Mesenchymal stem cell (in vitro differentiated cells and primary cell): ENCODE results near the gene POU3F3.

Source experiments
- DNase-seq: peaks from one replicate; pipeline ENCODE4 v3.0.0-alpha.2; 2013
- H2AFZ ChIP-seq: one replicate; pipeline ENCODE4 v1.6.1; 2013; ENCODE audit warnings: low read depth, mild to moderate bottlenecking, control low read depth, inconsistent platforms, low read length, moderate library complexity
- H2AK5ac ChIP-seq: 2 replicates; pipeline ENCODE4 v1.6.1; 2013; ENCODE audit warnings: low read length, moderate library complexity, mild to moderate bottlenecking, inconsistent platforms; ENCODE audit not compliant: severe bottlenecking
- H2BK120ac ChIP-seq: one replicate; pipeline ENCODE4 v1.6.1; 2013; ENCODE audit warnings: low read depth, mild to moderate bottlenecking, inconsistent platforms, low read length, moderate library complexity
- H2BK12ac ChIP-seq, 2 experiments: one replicate each; pipeline ENCODE4 v1.6.1; 2013; ENCODE audit warnings: inconsistent platforms in 2 of 2, low read length in 2 of 2, mild to moderate bottlenecking in 2 of 2, moderate library complexity in 2 of 2, control low read depth in 1 of 2
- H2BK15ac ChIP-seq: one replicate; pipeline ENCODE4 v1.6.1; 2013; ENCODE audit warnings: mild to moderate bottlenecking, low read depth, inconsistent platforms; ENCODE audit not compliant: poor library complexity, severe bottlenecking
- H2BK5ac ChIP-seq: 2 replicates; pipeline ENCODE4 v1.6.1; 2013; ENCODE audit warnings: low read depth, mild to moderate bottlenecking, low read length, control low read depth, inconsistent platforms; ENCODE audit not compliant: poor library complexity, severe bottlenecking
- H3K14ac ChIP-seq, 2 experiments: one replicate each; pipeline ENCODE4 v1.6.1; 2013; ENCODE audit warnings: inconsistent platforms in 2 of 2, low read length in 2 of 2, control low read depth in 1 of 2, mild to moderate bottlenecking in 1 of 2, moderate library complexity in 1 of 2
- H3K18ac ChIP-seq, 2 experiments: one replicate each; pipeline ENCODE4 v1.6.1; 2013; ENCODE audit warnings: inconsistent platforms in 2 of 2, low read length in 2 of 2, control low read depth in 1 of 2, low read depth in 1 of 2, mild to moderate bottlenecking in 1 of 2
- H3K23ac ChIP-seq, 2 experiments: one replicate each; pipeline ENCODE4 v1.6.1; 2013; ENCODE audit warnings: inconsistent platforms in 2 of 2, low read length in 2 of 2, mild to moderate bottlenecking in 2 of 2, moderate library complexity in 2 of 2, control low read depth in 1 of 2
- H3K27ac ChIP-seq: 2 replicates; pipeline ENCODE4 v1.5.1; 2013; ENCODE audit warnings: mild to moderate bottlenecking, moderate library complexity, low read length, control low read depth, inconsistent platforms; ENCODE audit not compliant: poor library complexity, severe bottlenecking
- H3K27me3 ChIP-seq, 2 experiments: 2 replicates each; pipeline versions ENCODE4 v1.6.1 to v1.7.0; 2013; ENCODE audit warnings: low read length in 2 of 2, mild to moderate bottlenecking in 2 of 2, moderate library complexity in 2 of 2, control low read depth in 1 of 2, inconsistent platforms in 1 of 2; ENCODE audit not compliant: control insufficient read depth in 1 of 2, insufficient read depth in 1 of 2
- H3K36me3 ChIP-seq, 2 experiments: 2 replicates each; pipeline versions ENCODE4 v1.6.1 to v1.7.0; 2013; ENCODE audit warnings: low read length in 2 of 2, control low read depth in 1 of 2, inconsistent platforms in 1 of 2, low read depth in 1 of 2, mild to moderate bottlenecking in 1 of 2; ENCODE audit not compliant: insufficient read depth in 2 of 2, control insufficient read depth in 1 of 2
- H3K4ac ChIP-seq, 2 experiments: one replicate each; pipeline ENCODE4 v1.6.1; 2013; ENCODE audit warnings: inconsistent platforms in 2 of 2, low read length in 2 of 2, mild to moderate bottlenecking in 2 of 2, moderate library complexity in 2 of 2, control low read depth in 1 of 2, low read depth in 1 of 2
- H3K4me1 ChIP-seq: 2 replicates; pipeline ENCODE4 v1.6.1; 2013; ENCODE audit warnings: low read depth, low read length, control low read depth; ENCODE audit not compliant: control insufficient read depth, insufficient read depth
- H3K4me2 ChIP-seq: 2 replicates; pipeline ENCODE4 v1.6.1; 2013; ENCODE audit warnings: low read length, mild to moderate bottlenecking, inconsistent platforms; ENCODE audit not compliant: poor library complexity, severe bottlenecking
- H3K4me3 ChIP-seq, 2 experiments: 2 replicates each; pipeline versions ENCODE4 v1.5.1 to v1.7.0; 2013; ENCODE audit warnings: low read length in 2 of 2, mild to moderate bottlenecking in 2 of 2, control low read depth in 1 of 2, low read depth in 1 of 2; ENCODE audit not compliant: insufficient read depth in 1 of 2
- H3K79me1 ChIP-seq: replicated peaks from 2 replicates; pipeline ENCODE4 v1.6.1; 2013; ENCODE audit warnings: mild to moderate bottlenecking, control low read depth, low read length, inconsistent platforms; ENCODE audit not compliant: poor library complexity, severe bottlenecking
- H3K9ac ChIP-seq: 2 replicates; pipeline ENCODE4 v1.7.0; 2013; ENCODE audit warnings: mild to moderate bottlenecking, low read length, moderate library complexity
- H3K9me3 ChIP-seq: 2 replicates; pipeline ENCODE4 v1.7.0; 2013; ENCODE audit warnings: mild to moderate bottlenecking, low read length; ENCODE audit not compliant: control insufficient read depth
- H4K8ac ChIP-seq: one replicate; pipeline ENCODE4 v1.6.1; 2013; ENCODE audit warnings: inconsistent platforms, mild to moderate bottlenecking, low read length, moderate library complexity
- H4K91ac ChIP-seq: one replicate; pipeline ENCODE4 v1.6.1; 2013; ENCODE audit warnings: mild to moderate bottlenecking, low read length, inconsistent platforms
- WGBS: methylation state at CpG from one replicate; pipeline ENCODE4 v1.1.7; 2013; ENCODE audit warnings: mixed read lengths; 5-methylcytosine and 5-hydroxymethylcytosine counted together

POU3F3 gene

DNA sequence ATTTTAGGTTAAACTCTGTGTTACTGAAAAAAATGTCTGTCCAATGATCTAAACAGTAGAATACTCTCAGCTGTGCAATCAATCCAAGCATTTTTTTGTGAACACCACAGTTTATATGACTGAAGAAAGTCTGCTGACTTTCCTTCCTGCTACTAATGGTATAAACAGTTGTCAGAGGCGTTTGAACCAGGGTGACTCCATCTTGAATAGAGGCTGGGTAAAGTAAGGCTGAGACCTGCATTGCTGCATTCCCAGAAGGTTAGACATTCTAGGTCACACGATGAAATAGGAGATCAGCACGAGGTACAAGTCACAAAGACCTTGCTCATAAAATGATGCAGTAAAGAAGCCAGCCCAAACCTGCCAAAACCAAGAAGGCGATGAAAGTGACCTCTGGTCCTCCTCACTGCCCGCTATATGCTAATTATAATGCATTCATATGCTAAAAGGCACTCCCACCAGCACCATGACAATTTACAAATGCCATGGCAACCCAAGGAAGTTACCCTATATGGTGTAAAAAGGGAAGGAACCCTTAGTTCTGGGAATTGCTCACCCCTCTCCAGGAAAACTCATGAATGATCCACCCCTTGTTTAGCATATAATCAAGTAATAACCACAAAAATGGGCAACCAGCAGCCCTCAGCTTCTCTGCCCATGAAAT, 31.3 kb downstream of the POU3F3 start:
- Histone ChIP-seq H2BK12ac (no peak overlapping the region), H3K27me3 (peaks cover 24 to 53% of the 10 kb centered on the region in 2 experiments), H3K9ac (no peak overlapping the region), H2AK5ac (no peak overlapping the region), H4K91ac (no peak overlapping the region), H3K27ac (no peak overlapping the region), H3K14ac (no peak overlapping the region), H2BK120ac (no peak overlapping the region), H4K8ac (no peak overlapping the region), H3K36me3 (no peaks in the 10 kb centered on the region), H3K23ac (no peak overlapping the region), H3K18ac (no peak overlapping the region), H2BK5ac (no peak overlapping the region), H2BK15ac (no peak overlapping the region), H3K4ac (no peak overlapping the region), H3K4me3 (no peak overlapping the region), H3K4me2 (no peak overlapping the region), H3K4me1 (no peaks in the 10 kb centered on the region), H3K79me1 (no peaks in the 10 kb centered on the region), H3K9me3 (no peaks in the 10 kb centered on the region), H2AFZ (no peak overlapping the region)
- DNase-seq = no peak
- WGBS = 61% methylated on average over 5 of the region's 5 CpGs

DNA sequence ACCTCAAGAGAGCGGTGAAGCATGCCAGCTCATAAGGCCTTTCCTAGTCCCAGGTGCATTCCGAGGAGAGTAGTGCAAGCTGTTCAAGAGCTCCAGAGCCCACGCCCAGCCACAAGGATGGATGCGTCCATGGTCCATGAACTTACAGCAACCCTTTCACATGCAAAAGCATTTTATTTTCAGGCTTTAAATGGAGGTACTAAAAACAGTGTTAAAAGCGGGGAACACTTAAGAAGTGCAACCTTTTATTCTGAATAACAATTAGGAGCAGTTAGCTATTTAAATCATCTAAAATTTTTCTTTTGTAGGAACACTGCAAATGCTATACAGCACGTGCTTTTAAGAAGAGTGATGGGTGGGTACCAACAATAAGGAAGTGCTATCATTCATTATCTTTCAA, 33.8 kb downstream of the POU3F3 start:
- Histone ChIP-seq H3K18ac (no peak overlapping the region), H3K23ac (no peak overlapping the region), H2BK5ac (no peak overlapping the region), H3K27me3 (peaks cover 24 to 37% of the 10 kb centered on the region in 2 experiments), H2AFZ (no peak overlapping the region), H2BK12ac (no peak overlapping the region), H3K4me1 (no peaks in the 10 kb centered on the region), H4K91ac (no peak overlapping the region), H3K27ac (no peak overlapping the region), H3K4me2 (no peak overlapping the region), H3K4ac (no peak overlapping the region), H3K4me3 (no peak overlapping the region), H3K9me3 (no peaks in the 10 kb centered on the region), H3K36me3 (no peaks in the 10 kb centered on the region), H4K8ac (no peak overlapping the region), H2BK120ac (no peak overlapping the region), H3K14ac (no peak overlapping the region), H2AK5ac (no peak overlapping the region), H2BK15ac (no peak overlapping the region), H3K79me1 (no peaks in the 10 kb centered on the region), H3K9ac (no peak overlapping the region)
- WGBS = 67% methylated on average over 4 of the region's 6 CpGs
- DNase-seq = no peak

DNA sequence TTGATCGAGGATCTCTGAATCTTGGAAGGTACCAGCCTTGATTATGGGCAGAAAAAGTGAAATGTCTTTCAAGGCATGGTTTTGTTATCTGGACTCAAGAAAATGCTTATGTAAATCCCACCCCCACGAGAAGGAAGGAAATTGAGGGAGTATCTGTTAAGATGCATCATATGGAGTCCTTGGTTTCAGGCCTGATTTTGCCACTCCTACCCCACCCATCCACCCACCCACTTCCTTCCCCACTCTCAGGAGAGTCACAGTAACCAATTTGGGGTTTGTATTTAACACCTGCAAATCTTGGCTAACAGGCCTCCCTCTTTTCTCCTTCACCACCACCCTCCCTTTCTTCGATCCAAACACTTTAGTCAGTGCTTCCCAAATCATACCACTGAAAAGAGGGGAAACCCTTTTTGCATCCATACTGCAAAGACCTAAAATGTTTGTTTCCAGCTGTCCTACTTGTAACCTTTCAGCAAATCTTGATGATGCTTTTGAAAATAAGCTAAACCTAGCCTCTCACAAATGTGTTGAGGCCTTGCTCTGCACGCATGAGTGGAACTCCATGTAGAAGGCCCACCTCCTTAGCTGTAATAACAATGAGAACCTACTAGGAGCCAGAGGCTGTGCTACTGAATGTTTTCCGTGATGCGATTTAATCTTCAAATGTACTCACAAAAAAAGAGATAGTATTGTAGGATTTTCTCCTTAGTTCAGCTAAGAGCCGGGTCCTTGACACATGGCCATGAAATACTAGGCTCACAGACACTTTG, 34.8 kb downstream of the POU3F3 start:
- Histone ChIP-seq H2BK5ac (no peak overlapping the region), H3K9ac (no peak overlapping the region), H2AK5ac (no peak overlapping the region), H3K4ac (no peak overlapping the region), H3K14ac (no peak overlapping the region), H2BK12ac (no peak overlapping the region), H3K18ac (no peak overlapping the region), H4K8ac (no peak overlapping the region), H2AFZ (no peak overlapping the region), H3K79me1 (no peaks in the 10 kb centered on the region), H2BK15ac (no peak overlapping the region), H3K36me3 (no peaks in the 10 kb centered on the region), H4K91ac (no peak overlapping the region), H3K4me3 (no peak overlapping the region), H3K4me1 (no peaks in the 10 kb centered on the region), H2BK120ac (no peak overlapping the region), H3K9me3 (no peaks in the 10 kb centered on the region), H3K27ac (no peak overlapping the region), H3K27me3 (peaks cover 16 to 27% of the 10 kb centered on the region in 2 experiments), H3K23ac (no peak overlapping the region), H3K4me2 (no peak overlapping the region)
- 74% methylated on average over 7 of the region's 7 CpGs for WGBS
- DNase-seq = no peak

DNA sequence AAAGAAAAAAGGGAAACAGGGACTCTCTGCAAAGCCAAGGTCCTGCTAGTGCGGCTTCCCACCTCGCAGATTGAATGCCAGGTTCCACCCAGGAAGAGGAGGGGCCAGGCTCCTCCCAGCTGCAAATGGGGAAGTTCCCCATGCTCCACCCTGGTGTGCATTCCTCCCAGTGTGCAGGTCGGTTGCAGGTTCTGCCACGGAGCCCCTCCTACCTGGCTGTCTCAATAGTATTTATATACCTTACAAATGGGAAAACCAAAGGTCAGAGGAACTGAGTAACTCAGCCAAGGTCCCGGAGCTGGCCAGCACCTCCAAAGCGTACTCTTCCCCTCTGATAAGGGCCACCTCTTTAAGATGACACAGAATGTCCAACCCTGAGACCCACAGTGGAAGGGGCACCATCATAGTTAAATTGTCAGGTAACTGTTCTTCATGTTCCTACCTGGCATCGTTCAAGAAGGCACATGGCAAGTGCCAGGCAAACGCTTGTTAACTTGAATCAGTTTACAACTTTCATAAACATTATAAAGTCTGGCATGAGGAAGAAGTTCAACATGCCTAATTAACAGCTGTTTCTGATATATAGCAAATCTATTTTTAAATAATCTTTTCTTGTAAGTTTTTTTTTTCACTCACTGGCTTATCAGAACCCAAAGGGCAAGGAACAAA, 35.5 kb downstream of the POU3F3 start:
- WGBS = 63% methylated on average over 6 of the region's 8 CpGs
- no peak overlapping the region for H3K14ac ChIP-seq

More for the DNA sequence above, 35.5 kb downstream of the POU3F3 start:
- Histone ChIP-seq H2AK5ac (no peak overlapping the region), H3K79me1 (no peaks in the 10 kb centered on the region), H3K27ac (no peak overlapping the region), H4K8ac (no peak overlapping the region), H3K23ac (no peak overlapping the region), H3K4me1 (no peaks in the 10 kb centered on the region), H2AFZ (no peak overlapping the region), H3K9me3 (peaks cover 3% of the 10 kb centered on the region), H3K4ac (no peak overlapping the region), H3K4me3 (no peak overlapping the region), H2BK120ac (no peak overlapping the region), H3K27me3 (peaks cover 8 to 19% of the 10 kb centered on the region in 2 experiments), H3K9ac (no peak overlapping the region), H2BK12ac (no peak overlapping the region), H3K18ac (no peak overlapping the region), H3K36me3 (no peaks in the 10 kb centered on the region), H2BK15ac (no peak overlapping the region), H4K91ac (no peak overlapping the region), H3K4me2 (no peak overlapping the region), H2BK5ac (no peak overlapping the region)
- no peak for DNase-seq
